Tibial nerve (tissue), 3 donors: ENCODE results near the gene TCP11L2.

ENCODE experiments used
- CTCF ChIP-seq, 5 experiments: fragments of 200-600 bp in 3 of 5; fragments of 450-650 bp in 2 of 5; sonication (generic) in 3 of 5; IDR thresholded peaks; one replicate each; pipeline ENCODE4 v1.5.1; 2016 to 2019; ENCODE audit warnings: antibody characterized with exemption in 5 of 5, mild to moderate bottlenecking in 3 of 5, moderate library complexity in 2 of 5
- POLR2A ChIP-seq, 2 donors: fragments of 450-650 bp; IDR thresholded peaks; one replicate each; pipeline ENCODE4 v1.6.1; 2017; ENCODE audit warnings: antibody characterized with exemption in 2 of 2, mild to moderate bottlenecking in 2 of 2, moderate library complexity in 2 of 2

- TF ChIP-seq POLR2A (IDR thresholded peaks at IDR 0.05) (no peak), CTCF (IDR thresholded peaks at IDR 0.05) (no peak)
These were observed 14.4 kb upstream of the TCP11L2 start for GRCh38 chr12:106288101-106288493.
